RWPE2 (cell line): ENCODE data around the gene C1orf226.

Experiments
- ATAC-seq: fragments of 200-7000 bp; cut with Tn5 transposase; 3 replicates; pipeline ENCODE4 v1.9.1; 2021; ENCODE audit warnings: low read depth
- DNase-seq: peaks from one replicate; pipeline ENCODE4 v3.0.0-alpha.2; 2020; ENCODE audit warnings: low spot score
- H3K27ac ChIP-seq: fragments of 450-650 bp; 2 replicates; pipeline ENCODE4 v1.5.1; 2017; ENCODE audit warnings: mild to moderate bottlenecking; ENCODE audit not compliant: poor library complexity, severe bottlenecking
- H3K27me3 ChIP-seq: fragments of 250-450 bp; sonication (Bioruptor Pico); 2 replicates; pipeline ENCODE4 v1.5.1; 2021; ENCODE audit warnings: mild to moderate bottlenecking, moderate library complexity; ENCODE audit not compliant: insufficient read depth, poor library complexity, severe bottlenecking
- H3K36me3 ChIP-seq: fragments of 250-450 bp; sonication (Bioruptor Pico); 2 replicates; pipeline ENCODE4 v1.5.1; 2020; ENCODE audit warnings: low read depth, mild to moderate bottlenecking, moderate library complexity
- H3K4me1 ChIP-seq: fragments of 250-450 bp; sonication (Bioruptor Pico); 2 replicates; pipeline ENCODE4 v1.5.1; 2021; ENCODE audit warnings: mild to moderate bottlenecking, moderate library complexity; ENCODE audit not compliant: insufficient read depth, poor library complexity, severe bottlenecking
- H3K4me3 ChIP-seq: fragments of 250-450 bp; sonication (Bioruptor Pico); 2 replicates; pipeline ENCODE4 v1.5.1; 2021; ENCODE audit warnings: mild to moderate bottlenecking, moderate library complexity; ENCODE audit not compliant: severe bottlenecking
- H3K9me3 ChIP-seq: fragments of 250-450 bp; sonication (Bioruptor Pico); 2 replicates; pipeline ENCODE4 v1.5.1; 2021; ENCODE audit warnings: mild to moderate bottlenecking, moderate library complexity; ENCODE audit not compliant: severe bottlenecking
- CTCF ChIP-seq: fragments of 450-650 bp; IDR thresholded peaks from one replicate; pipeline ENCODE4 v1.5.1; 2017; ENCODE audit warnings: mild to moderate bottlenecking, moderate library complexity; ENCODE audit not compliant: poor library complexity, severe bottlenecking

Gene C1orf226

GRCh38 chr1:162376691-162377090 is 4.8 kb upstream of the C1orf226 start, which contains the start of gene SPATA46:
Gene SPATA46 (minus strand): TSS chr1:162376854. CDS start chr1:162376790, 64 bp downstream.
- Histone ChIP-seq H3K27ac (no peak within 1 kb of the TSS), H3K36me3 (no peaks in the 10 kb centered on the region), H3K9me3 (no peaks in the 10 kb centered on the region), H3K4me3 (no peak within 1 kb of the TSS), H3K27me3 (no peaks in the 10 kb centered on the region), H3K4me1 (peaks cover 25% of the 10 kb centered on the region)
- DNase-seq (no peak), ATAC-seq (no peak)
- no peak for TF ChIP-seq CTCF

GRCh38 chr1:162380061-162380846 is 1.3 kb upstream of the C1orf226 start:
- H3K4me1 ChIP-seq: peaks cover 19% of the 10 kb centered on the region
- DNase-seq (no peak), ATAC-seq (no peak)
- H3K9me3 ChIP-seq: no peaks in the 10 kb centered on the region
- no peak for TF ChIP-seq CTCF
- H3K4me3 ChIP-seq: no peak overlapping the region
- peak overlapping the region; percentile 89 for H3K27ac ChIP-seq
- H3K27me3 ChIP-seq: no peaks in the 10 kb centered on the region
- no peaks in the 10 kb centered on the region for H3K36me3 ChIP-seq

- H3K36me3 ChIP-seq: no peaks in the 10 kb centered on the region
- H3K27me3 ChIP-seq: no peaks in the 10 kb centered on the region
- H3K4me3 ChIP-seq: no peak overlapping the region
- H3K4me1 ChIP-seq: peaks cover 19% of the 10 kb centered on the region
- no peaks in the 10 kb centered on the region for H3K9me3 ChIP-seq
- no peak for TF ChIP-seq CTCF
- DNase-seq (no peak), ATAC-seq (peak; percentile 32; the same call in 2 of the 3 replicates)
- H3K27ac ChIP-seq: peak overlapping the region; percentile 89
These were observed 618 bp downstream of the C1orf226 start for GRCh38 chr1:162381941-162382750.

GRCh38 chr1:162383091-162383490 is 1.6 kb downstream of the C1orf226 start:
- peak overlapping the region; percentile 89 for H3K27ac ChIP-seq
- peaks cover 19% of the 10 kb centered on the region for H3K4me1 ChIP-seq
- no peaks in the 10 kb centered on the region for H3K36me3 ChIP-seq
- no peak for TF ChIP-seq CTCF
- H3K27me3 ChIP-seq: no peaks in the 10 kb centered on the region
- no peak for ATAC-seq
- DNase-seq: no peak
- H3K9me3 ChIP-seq: no peaks in the 10 kb centered on the region
- no peak overlapping the region for H3K4me3 ChIP-seq
